ENCODE results near the gene PROK2. TPM values are rescaled to one million over a fixed set of nuclear protein-coding genes. Genes with fewer than 3 reads are reported as not detected.

PROK2 gene
- total RNA-seq, 1 experiment from 2014 or later, result 1.4 TPM

DNA sequence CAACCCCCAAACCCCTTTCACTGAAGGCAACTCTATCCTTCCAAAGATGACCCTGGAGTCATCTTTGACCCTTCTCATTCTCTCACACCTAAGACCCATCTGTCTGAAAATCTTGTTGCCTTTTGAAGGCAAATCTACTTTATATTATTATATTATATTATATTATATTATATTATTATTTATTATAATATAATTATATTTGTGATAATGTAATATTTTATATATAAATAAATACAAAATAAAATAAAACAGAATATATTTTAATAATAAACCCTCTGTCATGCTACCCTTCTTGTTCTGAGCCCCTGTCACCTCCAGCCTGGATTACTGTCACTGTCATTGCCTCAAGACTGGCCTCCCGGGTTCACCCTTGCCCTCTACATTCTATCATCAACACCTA, 5.0 kb upstream of the PROK2 start:
- peaks cover 10 to 11% of the 10 kb centered on the region in 2 experiments for H3K4me1 Mint-ChIP-seq
- Histone ChIP-seq H3K23me2 (ENCODE audit: insufficient read length, low read depth, low read length, poor library complexity, severe bottlenecking) (no peaks in the 10 kb centered on the region), H2BK5ac (ENCODE audit: insufficient read length, low read length) (no peak overlapping the region), H3K9me3 (ENCODE audit: control insufficient read depth, low read depth, low read length) (no peaks in the 10 kb centered on the region), H2BK15ac (ENCODE audit: low read depth, low read length) (no peak overlapping the region), H3K79me2 (ENCODE audit: insufficient read depth, low read length) (no peaks in the 10 kb centered on the region), H3K14ac (ENCODE audit: insufficient read depth, low read length) (no peak overlapping the region), H3K27me3 (ENCODE audit: insufficient read depth, low read length) (peaks cover 11% of the 10 kb centered on the region), H2BK12ac (ENCODE audit: insufficient read length, low read depth, low read length) (no peak overlapping the region), H2BK20ac (ENCODE audit: low read depth, low read length, poor library complexity, severe bottlenecking) (no peak overlapping the region), H4K20me1 (ENCODE audit: control insufficient read depth, insufficient read depth, insufficient read length) (no peaks in the 10 kb centered on the region), H4K5ac (ENCODE audit: insufficient read length, low read depth, low read length) (no peak overlapping the region), H2BK120ac (ENCODE audit: low read depth, low read length, poor library complexity, severe bottlenecking) (no peak overlapping the region), H3K27ac (ENCODE audit: insufficient read length, low read depth, low read length) (no peak overlapping the region), H2AFZ (ENCODE audit: low read length) (no peak overlapping the region), H2AK5ac (ENCODE audit: insufficient read length, low read length) (no peak overlapping the region), H3K4ac (ENCODE audit: low read depth, low read length) (no peak overlapping the region), H3K79me1 (ENCODE audit: insufficient read depth, low read depth, low read length, poor library complexity, severe bottlenecking) (no peaks in the 10 kb centered on the region), H3K4me1 (ENCODE audit: insufficient read depth, low read length) (no peaks in the 10 kb centered on the region; the same call in 1 of the 2 replicates), H3K4me2 (ENCODE audit: insufficient read depth, insufficient read length, low read length) (no peak overlapping the region), H3K23ac (ENCODE audit: insufficient read length, low read depth, low read length) (no peak overlapping the region), H3K18ac (ENCODE audit: insufficient read length, low read depth, low read length) (no peak overlapping the region), H4K8ac (replicated peaks; ENCODE audit: insufficient read length, low read depth, low read length) (no peak overlapping the region), H4K91ac (ENCODE audit: insufficient read length, low read depth, low read length) (no peak overlapping the region), H3T11ph (ENCODE audit: low read length) (no peak overlapping the region), H3K56ac (ENCODE audit: insufficient read length, low read depth, low read length) (no peak overlapping the region), H3K9ac (ENCODE audit: extremely low read depth, insufficient read length, low read length) (no peak overlapping the region)
- DNase-seq, result no peak
- no CpG with 5 or more reads among the region's 1 CpG for WGBS (ENCODE audit: extremely low coverage, insufficient read length, low lambda C conversion rate)
- TF ChIP-seq, protein P1, sequence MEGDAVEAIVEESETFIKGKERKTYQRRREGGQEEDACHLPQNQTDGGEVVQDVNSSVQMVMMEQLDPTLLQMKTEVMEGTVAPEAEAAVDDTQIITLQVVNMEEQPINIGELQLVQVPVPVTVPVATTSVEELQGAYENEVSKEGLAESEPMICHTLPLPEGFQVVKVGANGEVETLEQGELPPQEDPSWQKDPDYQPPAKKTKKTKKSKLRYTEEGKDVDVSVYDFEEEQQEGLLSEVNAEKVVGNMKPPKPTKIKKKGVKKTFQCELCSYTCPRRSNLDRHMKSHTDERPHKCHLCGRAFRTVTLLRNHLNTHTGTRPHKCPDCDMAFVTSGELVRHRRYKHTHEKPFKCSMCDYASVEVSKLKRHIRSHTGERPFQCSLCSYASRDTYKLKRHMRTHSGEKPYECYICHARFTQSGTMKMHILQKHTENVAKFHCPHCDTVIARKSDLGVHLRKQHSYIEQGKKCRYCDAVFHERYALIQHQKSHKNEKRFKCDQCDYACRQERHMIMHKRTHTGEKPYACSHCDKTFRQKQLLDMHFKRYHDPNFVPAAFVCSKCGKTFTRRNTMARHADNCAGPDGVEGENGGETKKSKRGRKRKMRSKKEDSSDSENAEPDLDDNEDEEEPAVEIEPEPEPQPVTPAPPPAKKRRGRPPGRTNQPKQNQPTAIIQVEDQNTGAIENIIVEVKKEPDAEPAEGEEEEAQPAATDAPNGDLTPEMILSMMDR (conservative IDR thresholded peaks at IDR 0.05), result no peak
- H3K27me3 Mint-ChIP-seq (ENCODE audit: low read depth), result peaks cover 30% of the 10 kb centered on the region
- H3K36me3 Mint-ChIP-seq (ENCODE audit: insufficient read depth in 1 of 3, low read depth in 3 of 3), result no peaks in the 10 kb centered on the region
- no peak overlapping the region for H3K4me3 Mint-ChIP-seq
- no peaks in the 10 kb centered on the region; a peak in 1 of 5 replicates for H3K9me3 Mint-ChIP-seq
- H3K27ac Mint-ChIP-seq, result no peak overlapping the region

All from H9 (cell line).